ENCODE measurements around the gene BBOX1. TPM values are rescaled to one million over a fixed set of nuclear protein-coding genes. Genes with fewer than 3 reads are reported as not detected.

The BBOX1 gene
- total RNA-seq, 1 donor from 2014 or later: not detected

- intact Hi-C loops (cut with micrococcal nuclease): no loop called here
Measured at GRCh38 chr11:27025312-27025955, 15.2 kb upstream of the BBOX1 start.

- intact Hi-C loops (cut with micrococcal nuclease): no loop called here
Measured at GRCh38 chr11:27025957-27026733, 14.5 kb upstream of the BBOX1 start.

- intact Hi-C loops (cut with micrococcal nuclease): no loop called here
Measured at GRCh38 chr11:27028561-27028965, 12.1 kb upstream of the BBOX1 start.

- intact Hi-C loops (cut with micrococcal nuclease): no loop called here
Measured at GRCh38 chr11:27029966-27030365, 10.6 kb upstream of the BBOX1 start.

- intact Hi-C loops (cut with micrococcal nuclease): no loop called here
Measured at GRCh38 chr11:27031754-27032153, 8.9 kb upstream of the BBOX1 start.

- intact Hi-C loops (cut with micrococcal nuclease): no loop called here
Measured at GRCh38 chr11:27039873-27040272, 742 bp upstream of the BBOX1 start.

- intact Hi-C loops (cut with micrococcal nuclease): no loop called here
Measured at GRCh38 chr11:27041141-27041899, 705 bp downstream of the BBOX1 start.

GRCh38 chr11:27046956-27047355 is 6.3 kb downstream of the BBOX1 start:
- intact Hi-C loops (cut with micrococcal nuclease): no loop called here

- intact Hi-C loops (cut with micrococcal nuclease): no loop called here
Measured at GRCh38 chr11:27052668-27053067, 12.1 kb downstream of the BBOX1 start.

- intact Hi-C loops (cut with micrococcal nuclease): no loop called here
Measured at GRCh38 chr11:27055065-27055682, 14.6 kb downstream of the BBOX1 start.

GRCh38 chr11:27057091-27057780 is 16.6 kb downstream of the BBOX1 start:
- intact Hi-C loops (cut with micrococcal nuclease): no loop called here

- intact Hi-C loops (cut with micrococcal nuclease): no loop called here
Measured at GRCh38 chr11:27058456-27058855, 17.8 kb downstream of the BBOX1 start.

- intact Hi-C loops (cut with micrococcal nuclease): no loop called here
Measured at GRCh38 chr11:27059431-27059830, 18.8 kb downstream of the BBOX1 start.

- intact Hi-C loops (cut with micrococcal nuclease): no loop called here
Measured at GRCh38 chr11:27060816-27061460, 20.3 kb downstream of the BBOX1 start.

GRCh38 chr11:27061461-27061821 is 20.8 kb downstream of the BBOX1 start:
- intact Hi-C loops (cut with micrococcal nuclease): no loop called here

- intact Hi-C loops (cut with micrococcal nuclease): no loop called here
Measured at GRCh38 chr11:27064086-27064485, 23.5 kb downstream of the BBOX1 start.

- intact Hi-C loops (cut with micrococcal nuclease): no loop called here
Measured at GRCh38 chr11:27075192-27075591, 34.6 kb downstream of the BBOX1 start.

GRCh38 chr11:27075655-27076054 is 35.0 kb downstream of the BBOX1 start:
- intact Hi-C loops (cut with micrococcal nuclease): no loop called here

- intact Hi-C loops (cut with micrococcal nuclease): no loop called here
Measured at GRCh38 chr11:27076121-27076589, 35.5 kb downstream of the BBOX1 start.

GRCh38 chr11:27081056-27081455 is 40.4 kb downstream of the BBOX1 start:
- intact Hi-C loops (cut with micrococcal nuclease): no loop called here

GRCh38 chr11:27083241-27083640 is 42.6 kb downstream of the BBOX1 start:
- intact Hi-C loops (cut with micrococcal nuclease): no loop called here

Data from T-helper 2 cell treated with Interferon-gamma antibody and Interleukin-4, amounts not matched to agents 100 ng/mL and 5 ng/mL, for 36 hours (primary cell).